Astrocyte (in vitro differentiated cells and primary cell): ENCODE measurements around the gene HPSE2. TPM values are rescaled to one million over a fixed set of nuclear protein-coding genes. Genes with fewer than 3 reads are reported as not detected.

Experiments
- DNase-seq: peaks from one replicate; pipeline ENCODE4 v3.0.0-alpha.2; 2010; ENCODE audit warnings: low read depth
- FAIRE-seq: peaks from 2 replicates; lab custom pipeline; 2011; peaks lifted over from hg19 to GRCh38; lab: Jason Lieb, UNC
- H2AFZ ChIP-seq: 2 replicates; pipeline ENCODE4 v1.6.0; 2012; ENCODE audit warnings: low read depth, low read length, inconsistent platforms
- H3K27ac ChIP-seq: 2 replicates; pipeline ENCODE4 v1.5.1; 2011; ENCODE audit warnings: low read depth, low read length, inconsistent platforms
- H3K27me3 ChIP-seq: 2 replicates; pipeline ENCODE4 v1.6.0; 2011; ENCODE audit warnings: low read length, inconsistent platforms; ENCODE audit not compliant: insufficient read depth
- H3K36me3 ChIP-seq: 2 replicates; pipeline ENCODE4 v1.5.1; 2011; ENCODE audit warnings: low read length, inconsistent platforms; ENCODE audit not compliant: insufficient read depth
- H3K4me1 ChIP-seq: 2 replicates; pipeline ENCODE4 v1.5.1; 2011; ENCODE audit warnings: low read length, inconsistent platforms; ENCODE audit not compliant: insufficient read depth
- H3K4me2 ChIP-seq: 2 replicates; pipeline ENCODE4 v1.6.0; 2012; ENCODE audit warnings: low read length, inconsistent platforms
- H3K4me3 ChIP-seq: 2 replicates; pipeline ENCODE4 v1.5.1; 2011; ENCODE audit warnings: low read depth, mild to moderate bottlenecking, low read length, inconsistent platforms; ENCODE audit not compliant: insufficient read depth
- H3K79me2 ChIP-seq: 2 replicates; pipeline ENCODE4 v1.6.0; 2012; ENCODE audit warnings: mild to moderate bottlenecking, low read length, inconsistent platforms; ENCODE audit not compliant: insufficient read depth
- H3K9ac ChIP-seq: 2 replicates; pipeline ENCODE4 v1.6.0; 2012; ENCODE audit warnings: mild to moderate bottlenecking, low read length, inconsistent platforms
- H3K9me3 ChIP-seq: 2 replicates; pipeline ENCODE4 v1.5.1; 2012; ENCODE audit warnings: low read depth, mild to moderate bottlenecking, low read length, inconsistent platforms; ENCODE audit not compliant: insufficient read depth
- H4K20me1 ChIP-seq: 2 replicates; pipeline ENCODE4 v1.6.0; 2012; ENCODE audit warnings: low read length, inconsistent platforms; ENCODE audit not compliant: insufficient read depth
- H3K27ac Mint-ChIP-seq: one replicate; pipeline ENCODE4 v1.8.0; 2021; ENCODE audit warnings: mild to moderate bottlenecking, mixed read lengths; ENCODE audit not compliant: unreplicated experiment
- H3K27me3 Mint-ChIP-seq: one replicate; pipeline ENCODE4 v1.8.0; 2021; ENCODE audit warnings: low read depth, mixed read lengths; ENCODE audit not compliant: unreplicated experiment
- H3K36me3 Mint-ChIP-seq: one replicate; pipeline ENCODE4 v1.8.0; 2021; ENCODE audit warnings: low read depth, mixed read lengths; ENCODE audit not compliant: unreplicated experiment
- H3K4me1 Mint-ChIP-seq: one replicate; pipeline ENCODE4 v1.8.0; 2021; ENCODE audit warnings: low read depth, mixed read lengths; ENCODE audit not compliant: unreplicated experiment
- H3K4me3 Mint-ChIP-seq: one replicate; pipeline ENCODE4 v1.8.0; 2021; ENCODE audit warnings: mild to moderate bottlenecking, moderate library complexity, mixed read lengths; ENCODE audit not compliant: unreplicated experiment
- H3K9me3 Mint-ChIP-seq: one replicate; pipeline ENCODE4 v1.8.0; 2021; ENCODE audit warnings: mild to moderate bottlenecking, mixed read lengths; ENCODE audit not compliant: unreplicated experiment
- CTCF ChIP-seq: IDR thresholded peaks from 2 replicates; pipeline ENCODE4 v1.5.1; 2011; ENCODE audit warnings: low read depth, mild to moderate bottlenecking, inconsistent platforms, low read length, moderate library complexity; ENCODE audit not compliant: insufficient read depth
- EZH2 ChIP-seq: IDR thresholded peaks from 2 replicates; pipeline ENCODE4 v1.6.1; 2012; ENCODE audit warnings: mild to moderate bottlenecking, low read length, inconsistent platforms; ENCODE audit not compliant: insufficient read depth
- total RNA-seq: library from RNA; stranded (reverse); gene quantifications from 2 replicates; pipeline ENCODE4 v1.2.1, GENCODE V29; 2021

The HPSE2 gene
- total RNA-seq, 1 donor from 2014 or later, result 0.14 TPM

- no peak overlapping the region for H2AFZ ChIP-seq
- H4K20me1 ChIP-seq, result no peaks in the 10 kb centered on the region
- no peaks in the 10 kb centered on the region for H3K27me3 Mint-ChIP-seq
- peaks cover 4% of the 10 kb centered on the region for H3K36me3 Mint-ChIP-seq
- no peaks in the 10 kb centered on the region for H3K9me3 ChIP-seq
- no peak overlapping the region for H3K4me3 Mint-ChIP-seq
- no peak overlapping the region for H3K4me3 ChIP-seq
- no peaks in the 10 kb centered on the region for H3K79me2 ChIP-seq
- no peaks in the 10 kb centered on the region for H3K27me3 ChIP-seq
- H3K27ac ChIP-seq, result no peak overlapping the region
- no peaks in the 10 kb centered on the region for H3K4me1 Mint-ChIP-seq
- TF ChIP-seq CTCF (peak; percentile 60), EZH2 (no peak)
- H3K27ac Mint-ChIP-seq, result no peak overlapping the region
- no peaks in the 10 kb centered on the region for H3K4me1 ChIP-seq
- H3K9ac ChIP-seq, result no peak overlapping the region
- H3K9me3 Mint-ChIP-seq, result peaks cover 21% of the 10 kb centered on the region
- H3K4me2 ChIP-seq, result no peak overlapping the region
- FAIRE-seq (no peak), DNase-seq (no peak)
- no peaks in the 10 kb centered on the region for H3K36me3 ChIP-seq
Observed at GRCh38 chr10:98664329-98665042, 571.2 kb downstream of the HPSE2 start.

GRCh38 chr10:98659951-98660350, 575.7 kb downstream of the HPSE2 start:
- Mint-ChIP-seq H3K36me3 (no peaks in the 10 kb centered on the region), H3K4me3 (no peak overlapping the region), H3K27me3 (no peaks in the 10 kb centered on the region), H3K9me3 (peaks cover 4% of the 10 kb centered on the region), H3K4me1 (no peaks in the 10 kb centered on the region), H3K27ac (no peak overlapping the region)
- H3K4me3 ChIP-seq, result no peak overlapping the region
- H3K9ac ChIP-seq, result no peak overlapping the region
- DNase-seq (no peak), FAIRE-seq (no peak)
- no peak overlapping the region for H3K4me2 ChIP-seq
- H3K79me2 ChIP-seq, result no peaks in the 10 kb centered on the region
- no peaks in the 10 kb centered on the region for H3K4me1 ChIP-seq
- H3K9me3 ChIP-seq, result no peaks in the 10 kb centered on the region
- TF ChIP-seq EZH2, result no peak
- no peak for TF ChIP-seq CTCF
- H3K27me3 ChIP-seq, result no peaks in the 10 kb centered on the region
- H2AFZ ChIP-seq, result no peak overlapping the region
- H3K36me3 ChIP-seq, result no peaks in the 10 kb centered on the region
- no peaks in the 10 kb centered on the region for H4K20me1 ChIP-seq
- no peak overlapping the region for H3K27ac ChIP-seq

GRCh38 chr10:98655492-98655891, 580.2 kb downstream of the HPSE2 start:
- no peaks in the 10 kb centered on the region for H3K79me2 ChIP-seq
- no peak for FAIRE-seq
- H3K27me3 Mint-ChIP-seq, result no peaks in the 10 kb centered on the region

More at GRCh38 chr10:98655492-98655891, 580.2 kb downstream of the HPSE2 start:
- no peaks in the 10 kb centered on the region for H3K4me1 Mint-ChIP-seq
- H3K27ac ChIP-seq, result no peak overlapping the region
- TF ChIP-seq EZH2, result no peak
- H3K9me3 ChIP-seq, result no peaks in the 10 kb centered on the region
- no peak overlapping the region for H3K9ac ChIP-seq
- H3K4me1 ChIP-seq, result no peaks in the 10 kb centered on the region
- H3K36me3 ChIP-seq, result no peaks in the 10 kb centered on the region
- H3K9me3 Mint-ChIP-seq, result no peaks in the 10 kb centered on the region
- H3K4me3 ChIP-seq, result no peak overlapping the region
- H2AFZ ChIP-seq, result no peak overlapping the region
- DNase-seq, result no peak
- H3K4me3 Mint-ChIP-seq, result no peak overlapping the region
- H3K4me2 ChIP-seq, result no peak overlapping the region
- no peaks in the 10 kb centered on the region for H3K36me3 Mint-ChIP-seq
- no peaks in the 10 kb centered on the region for H3K27me3 ChIP-seq
- no peak overlapping the region for H3K27ac Mint-ChIP-seq
- no peaks in the 10 kb centered on the region for H4K20me1 ChIP-seq
